GM12891 (cell line): ENCODE measurements around the gene AATF.

Source experiments
- POLR2A ChIP-seq: IDR thresholded peaks from 2 replicates; pipeline ENCODE4 v1.6.1; 2011; ENCODE audit warnings: low read depth, low read length, control low read depth
- POLR2AphosphoS5 ChIP-seq: IDR thresholded peaks from 2 replicates; pipeline ENCODE4 v1.6.1; 2011; ENCODE audit warnings: low read depth, low read length, control low read depth

GRCh38 chr17:36937001-36937958 lies 11.5 kb upstream of the AATF start, which contains the start of gene LHX1:
- TF ChIP-seq POLR2A, result no peak
- TF ChIP-seq POLR2AphosphoS5, result no peak
